GM12878 (cell line): ENCODE measurements around the gene ARIH2. TPM values are rescaled to one million over a fixed set of nuclear protein-coding genes. Genes with fewer than 3 reads are reported as not detected.

ENCODE experiments used
- ATAC-seq: fragments of 200-7000 bp; cut with Tn5 transposase; 3 replicates; pipeline ENCODE4 v1.9.1; 2020; ENCODE audit warnings: mild to moderate bottlenecking, moderate library complexity
- BruUV-seq: library from RNA; stranded (reverse); fragments of 400-500 nt; replicated peaks from 2 replicates; lab custom pipeline; 2021; lab: Mats Ljungman, UMichigan
- CTCF ChIA-PET: fragments of 300-600 bp; sonication (Branson Sonifier 250); formaldehyde crosslinking; extraction: SDS; loops from one replicate; lab custom pipeline; 2021; ENCODE audit warnings: inconsistent platforms; lab: Yijun Ruan, JAX
- POLR2A ChIA-PET: fragments of 350-600 bp; formaldehyde crosslinking; extraction: SDS; loops from one replicate; lab custom pipeline; 2021; ENCODE audit warnings: inconsistent platforms; lab: Charles Lee
- RAD21 ChIA-PET: fragments of 300-600 bp; sonication (Branson Sonifier 250); formaldehyde crosslinking; loops from one replicate; lab custom pipeline; 2023; ENCODE audit warnings: antibody characterized with exemption; ENCODE audit not compliant: unreplicated experiment; lab: Charles Lee
- SMC1A ChIA-PET: fragments of 300-600 bp; sonication (Branson Sonifier 250); formaldehyde crosslinking; loops from one replicate; lab custom pipeline; 2023; ENCODE audit not compliant: unreplicated experiment, uncharacterized antibody; lab: Charles Lee
- DNase-seq: peaks from one replicate; pipeline ENCODE4 v3.0.0-alpha.2; 2011; ENCODE audit warnings: low read depth, low spot score
- FAIRE-seq: peaks from 3 replicates; lab custom pipeline; 2011; peaks lifted over from hg19 to GRCh38; lab: Jason Lieb, UNC
- H2AFZ ChIP-seq: 2 replicates; pipeline ENCODE4 v1.6.0; 2011; ENCODE audit warnings: low read depth, low read length, control low read depth; ENCODE audit not compliant: control insufficient read depth
- H3K27ac ChIP-seq: 2 replicates; pipeline ENCODE4 v1.5.1; 2011; ENCODE audit warnings: control low read depth; ENCODE audit not compliant: control insufficient read depth, insufficient read depth
- H3K27me3 ChIP-seq, 2 experiments: replicated peaks in 1 of 2; 2 replicates each; pipeline versions ENCODE4 v1.6.0 to v1.6.1; 2011; ENCODE audit warnings: low read length in 1 of 2; ENCODE audit not compliant: control insufficient read depth in 2 of 2, insufficient read depth in 2 of 2
- H3K36me3 ChIP-seq, 2 experiments: 2 replicates each; pipeline ENCODE4 v1.5.1; 2011; ENCODE audit warnings: low read length in 1 of 2; ENCODE audit not compliant: control insufficient read depth in 2 of 2, insufficient read depth in 2 of 2
- H3K4me1 ChIP-seq: 2 replicates; pipeline ENCODE4 v1.6.1; 2011; ENCODE audit warnings: mild to moderate bottlenecking, low read length, moderate library complexity, mixed read lengths; ENCODE audit not compliant: control insufficient read depth, insufficient read depth
- H3K4me2 ChIP-seq: 2 replicates; pipeline ENCODE4 v1.6.0; 2011; ENCODE audit warnings: control low read depth; ENCODE audit not compliant: control insufficient read depth, insufficient read depth
- H3K4me3 ChIP-seq: fragments of 200-600 bp; sonication (generic); 2 replicates; pipeline ENCODE4 v1.5.1; 2016
- H3K79me2 ChIP-seq: 2 replicates; pipeline ENCODE4 v1.6.0; 2011; ENCODE audit warnings: low read length; ENCODE audit not compliant: control insufficient read depth, insufficient read depth
- H3K9ac ChIP-seq: 2 replicates; pipeline ENCODE4 v1.8.0; 2011; ENCODE audit warnings: low read length, control low read depth, mixed read lengths; ENCODE audit not compliant: control insufficient read depth, insufficient read depth
- H3K9me3 ChIP-seq: replicated peaks from 3 replicates; pipeline ENCODE4 v1.5.1; 2011; ENCODE audit warnings: mild to moderate bottlenecking, low read length; ENCODE audit not compliant: control insufficient read depth, insufficient read depth
- H4K20me1 ChIP-seq: 2 replicates; pipeline ENCODE4 v1.6.0; 2011; ENCODE audit not compliant: control insufficient read depth, insufficient read depth
- CEBPB ChIP-seq, 2 experiments: fragments of 150-350 bp in 1 of 2; IDR thresholded peaks; 2 replicates each; pipeline ENCODE4 v1.6.1; 2012 to 2014; ENCODE audit warnings: low read depth in 2 of 2, low read length in 2 of 2, borderline replicate concordance in 1 of 2, inconsistent platforms in 1 of 2
- EGR1 ChIP-seq, 2 experiments: IDR thresholded peaks; 1 replicate in 1 of 2; 2 replicates in 1 of 2; pipeline ENCODE4 v1.6.1; 2011 to 2012; ENCODE audit warnings: low read depth in 2 of 2, low read length in 2 of 2, borderline replicate concordance in 1 of 2, mild to moderate bottlenecking in 1 of 2, moderate library complexity in 1 of 2
- NR2F1 ChIP-seq: fragments of 450-650 bp; conservative IDR thresholded peaks from 2 replicates; pipeline ENCODE4 v1.6.1; 2017; ENCODE audit warnings: mild to moderate bottlenecking
- SUZ12 ChIP-seq: fragments of 200-600 bp; sonication (generic); IDR thresholded peaks from one replicate; pipeline ENCODE4 v1.6.1; 2018; ENCODE audit warnings: antibody characterized with exemption, mild to moderate bottlenecking; ENCODE audit not compliant: unreplicated experiment
- TCF3 ChIP-seq: IDR thresholded peaks from 2 replicates; pipeline ENCODE4 v1.6.1; 2012; ENCODE audit warnings: low read depth, mild to moderate bottlenecking, low read length, borderline replicate concordance; ENCODE audit not compliant: insufficient read depth
- ZBTB4 ChIP-seq: fragments of 450-650 bp; formaldehyde crosslinking; IDR thresholded peaks from 2 replicates; pipeline ENCODE4 v1.4.0; 2022; ENCODE audit warnings: mild to moderate bottlenecking, moderate library complexity
- WGBS: methylation state at CpG from one replicate; pipeline ENCODE4 v1.1.6; 2016; ENCODE audit warnings: low lambda C conversion rate; ENCODE audit not compliant: insufficient replicate concordance, insufficient coverage; ENCODE audit errors: missing lambda C conversion rate; 5-methylcytosine and 5-hydroxymethylcytosine counted together
- in situ Hi-C: fragments of 300-500 bp; cut with MboI; formaldehyde crosslinking; loops from 9 replicates; pipeline ENCODE4 v1.14.3; 2018; ENCODE audit warnings: mixed read lengths
- intact Hi-C: fragments of 100-400 bp; cut with micrococcal nuclease; formaldehyde crosslinking; loops from one replicate; pipeline ENCODE4 v1.14.2; 2022; ENCODE audit not compliant: unreplicated experiment
- polyA plus RNA-seq, 11 experiments: library from polyadenylated mRNA; depleted of rRNA in 4 of 11; unstranded in 6 of 11; stranded (reverse) in 5 of 11; fragments of >200 nt; fragmentation: Nextera tagmentation in 4 of 11; fragmentation: Illumina TruSeq in 1 of 11; extraction: Ambion mirVana in 4 of 11; extraction: Trizol in 1 of 11; gene quantifications; 1 replicate in 1 of 11; 2 replicates in 10 of 11; pipeline versions ENCODE4 v1.2.1 to v1.2.3, GENCODE V29; 2011 to 2016; ENCODE audit warnings: inconsistent platforms in 2 of 11, missing spikeins in 2 of 11, low read depth in 1 of 11
- total RNA-seq, 4 experiments: library from RNA; depleted of rRNA in 3 of 4; stranded (reverse); fragments of >200 nt in 3 of 4; fragmentation: Illumina TruSeq in 1 of 4; extraction: Trizol in 1 of 4; gene quantifications; 2 replicates each; pipeline versions ENCODE4 v1.2.1 to v1.2.3, GENCODE V29; 2013 to 2021
- TF ChIP-seq, protein P1 (sequence below): fragments of 450-650 bp; IDR thresholded peaks from 2 replicates; pipeline ENCODE4 v1.6.1; 2017; ENCODE audit warnings: mild to moderate bottlenecking, moderate library complexity
- TF ChIP-seq, protein P2 (sequence below): IDR thresholded peaks from 2 replicates; pipeline ENCODE4 v1.6.1; 2011; ENCODE audit warnings: borderline replicate concordance, low read depth, mild to moderate bottlenecking, moderate library complexity, mixed read lengths, low read length; ENCODE audit not compliant: insufficient read depth; ENCODE audit errors: extremely low read length

ARIH2 gene
- total and polyA plus RNA-seq, 10 of the 15 experiments (the other 5 are each of a cell fraction or from before 2014, with no cell fraction given): 18.7 to 74.7 (median 63.7) TPM

DNA sequence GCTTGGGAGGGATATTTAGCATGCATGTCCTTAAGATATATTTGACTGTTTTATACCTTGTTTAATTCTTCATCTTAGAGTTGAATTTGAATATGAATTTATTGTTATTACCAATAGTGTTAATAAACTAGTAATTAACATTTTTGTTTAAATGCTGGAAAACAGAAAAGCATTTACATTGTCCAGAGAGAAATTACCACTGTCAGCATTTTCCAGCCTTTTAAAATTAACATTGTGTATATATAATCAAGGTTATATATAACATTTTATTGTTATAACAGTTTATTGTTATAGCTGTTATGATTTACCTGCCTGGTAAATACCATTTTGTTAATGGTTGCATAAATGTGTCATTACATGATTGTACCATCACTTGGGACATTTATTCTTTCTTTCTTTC, 63.4 kb downstream of the ARIH2 start (continued):
- TF ChIP-seq, protein P1, sequence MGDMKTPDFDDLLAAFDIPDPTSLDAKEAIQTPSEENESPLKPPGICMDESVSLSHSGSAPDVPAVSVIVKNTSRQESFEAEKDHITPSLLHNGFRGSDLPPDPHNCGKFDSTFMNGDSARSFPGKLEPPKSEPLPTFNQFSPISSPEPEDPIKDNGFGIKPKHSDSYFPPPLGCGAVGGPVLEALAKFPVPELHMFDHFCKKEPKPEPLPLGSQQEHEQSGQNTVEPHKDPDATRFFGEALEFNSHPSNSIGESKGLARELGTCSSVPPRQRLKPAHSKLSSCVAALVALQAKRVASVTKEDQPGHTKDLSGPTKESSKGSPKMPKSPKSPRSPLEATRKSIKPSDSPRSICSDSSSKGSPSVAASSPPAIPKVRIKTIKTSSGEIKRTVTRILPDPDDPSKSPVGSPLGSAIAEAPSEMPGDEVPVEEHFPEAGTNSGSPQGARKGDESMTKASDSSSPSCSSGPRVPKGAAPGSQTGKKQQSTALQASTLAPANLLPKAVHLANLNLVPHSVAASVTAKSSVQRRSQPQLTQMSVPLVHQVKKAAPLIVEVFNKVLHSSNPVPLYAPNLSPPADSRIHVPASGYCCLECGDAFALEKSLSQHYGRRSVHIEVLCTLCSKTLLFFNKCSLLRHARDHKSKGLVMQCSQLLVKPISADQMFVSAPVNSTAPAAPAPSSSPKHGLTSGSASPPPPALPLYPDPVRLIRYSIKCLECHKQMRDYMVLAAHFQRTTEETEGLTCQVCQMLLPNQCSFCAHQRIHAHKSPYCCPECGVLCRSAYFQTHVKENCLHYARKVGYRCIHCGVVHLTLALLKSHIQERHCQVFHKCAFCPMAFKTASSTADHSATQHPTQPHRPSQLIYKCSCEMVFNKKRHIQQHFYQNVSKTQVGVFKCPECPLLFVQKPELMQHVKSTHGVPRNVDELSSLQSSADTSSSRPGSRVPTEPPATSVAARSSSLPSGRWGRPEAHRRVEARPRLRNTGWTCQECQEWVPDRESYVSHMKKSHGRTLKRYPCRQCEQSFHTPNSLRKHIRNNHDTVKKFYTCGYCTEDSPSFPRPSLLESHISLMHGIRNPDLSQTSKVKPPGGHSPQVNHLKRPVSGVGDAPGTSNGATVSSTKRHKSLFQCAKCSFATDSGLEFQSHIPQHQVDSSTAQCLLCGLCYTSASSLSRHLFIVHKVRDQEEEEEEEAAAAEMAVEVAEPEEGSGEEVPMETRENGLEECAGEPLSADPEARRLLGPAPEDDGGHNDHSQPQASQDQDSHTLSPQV: no peak
- TF ChIP-seq, all 136 proteins: peak for 0

DNA sequence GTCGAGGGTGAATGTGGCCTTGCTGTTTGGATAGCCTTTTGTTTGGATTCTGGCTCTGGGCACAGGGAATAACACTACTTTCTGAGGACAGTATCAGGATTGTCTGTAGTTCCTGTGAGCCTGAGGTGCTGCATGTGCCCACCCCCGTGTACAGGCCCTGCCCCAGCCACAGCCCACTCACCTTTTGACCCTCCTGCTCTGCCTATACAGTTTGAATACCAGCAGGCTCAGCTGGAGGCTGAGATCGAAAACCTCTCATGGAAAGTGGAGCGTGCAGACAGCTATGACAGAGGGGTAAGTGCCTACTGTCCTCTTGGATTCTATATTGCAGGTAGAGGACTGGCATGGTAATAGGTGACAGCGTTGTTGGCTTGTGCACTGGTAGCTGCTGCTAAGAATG, 64.0 kb downstream of the ARIH2 start:
- ChIA-PET POLR2A (no interaction called here), RAD21 (no interaction called here), CTCF (no interaction called here), SMC1A (no interaction called here)
- Histone ChIP-seq H3K4me2 (no peak overlapping the region), H3K27me3 (no peaks in the 10 kb centered on the region), H3K9me3 (no peaks in the 10 kb centered on the region), H3K79me2 (no peaks in the 10 kb centered on the region), H3K4me1 (no peaks in the 10 kb centered on the region), H3K36me3 (peaks cover 27% of the 10 kb centered on the region in 2 experiments), H3K9ac (no peak overlapping the region), H3K27ac (no peak overlapping the region), H4K20me1 (no peaks in the 10 kb centered on the region), H3K4me3 (no peak overlapping the region), H2AFZ (no peak overlapping the region)
- FAIRE-seq (no peak), ATAC-seq (no peak), DNase-seq (no peak)
- no TSS peak for BruUV-seq
- WGBS: 80% methylated on average over 5 of the region's 5 CpGs
- intact Hi-C loops: no loop called here
- in situ Hi-C loops: no loop called here
- TF ChIP-seq EGR1 (IDR thresholded peaks at IDR 0.05; ENCODE audit: borderline replicate concordance in 1 of 2, low read depth in 2 of 2, low read length in 2 of 2): no peak
- TF ChIP-seq CEBPB (IDR thresholded peaks at IDR 0.05; ENCODE audit: borderline replicate concordance in 1 of 2, low read depth in 2 of 2, low read length in 2 of 2): no peak
- TF ChIP-seq NR2F1: no peak
- TF ChIP-seq, protein P2, sequence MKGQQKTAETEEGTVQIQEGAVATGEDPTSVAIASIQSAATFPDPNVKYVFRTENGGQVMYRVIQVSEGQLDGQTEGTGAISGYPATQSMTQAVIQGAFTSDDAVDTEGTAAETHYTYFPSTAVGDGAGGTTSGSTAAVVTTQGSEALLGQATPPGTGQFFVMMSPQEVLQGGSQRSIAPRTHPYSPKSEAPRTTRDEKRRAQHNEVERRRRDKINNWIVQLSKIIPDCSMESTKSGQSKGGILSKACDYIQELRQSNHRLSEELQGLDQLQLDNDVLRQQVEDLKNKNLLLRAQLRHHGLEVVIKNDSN: no peak
- TF ChIP-seq, protein P1: no peak
- TF ChIP-seq ZBTB4 (CRISPR knock-in tag): no peak
- TF ChIP-seq TCF3: no peak
- no peak for TF ChIP-seq SUZ12
